Fibroblast of skin of abdomen (primary cell): ENCODE data around the gene SEC63.

Experiments
- DNase-seq: peaks from one replicate; pipeline ENCODE4 v3.0.0-alpha.2; 2013

Gene SEC63

DNA sequence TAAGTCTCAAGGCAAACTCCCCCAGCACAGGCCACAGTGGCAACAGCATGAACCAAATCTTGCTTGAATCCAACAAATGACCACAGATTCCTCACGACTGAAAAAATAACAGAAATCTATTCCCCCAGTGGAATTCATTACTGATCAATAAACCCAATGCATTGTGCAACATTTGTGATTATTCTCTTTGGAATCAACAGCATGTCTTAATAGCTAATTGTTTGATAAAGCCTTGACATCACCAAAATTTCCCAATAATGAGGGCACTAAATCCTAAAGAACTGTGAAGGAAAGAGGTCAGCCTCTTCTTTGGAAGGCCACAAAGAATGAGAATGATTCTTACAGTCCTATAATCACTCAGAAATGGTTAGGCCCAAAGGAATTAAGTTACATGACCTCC lies 139.7 kb downstream of the SEC63 start:
- DNase-seq = no peak

DNA sequence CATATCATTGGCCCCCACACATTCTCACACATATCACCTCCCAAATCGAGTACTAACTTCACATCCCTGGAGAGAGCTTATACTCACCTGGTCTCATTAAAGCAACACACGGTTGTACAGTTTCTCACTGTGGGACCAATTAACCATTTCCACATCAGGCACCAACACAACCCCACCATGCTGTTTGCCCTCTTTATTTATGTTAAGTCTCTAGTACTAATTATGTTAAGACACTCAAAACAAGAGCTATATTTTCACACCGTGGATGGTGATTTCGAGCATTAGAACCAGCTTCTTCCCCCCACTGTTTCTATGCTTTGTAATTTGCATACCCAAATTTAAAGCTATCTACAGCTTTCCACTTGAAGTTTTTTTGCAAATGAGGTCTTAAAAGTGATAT lies 140.2 kb downstream of the SEC63 start:
- DNase-seq = no peak
